ENCODE results near the gene CD247. TPM values are rescaled to one million over a fixed set of nuclear protein-coding genes. Genes with fewer than 3 reads are reported as not detected.

The CD247 gene
- total and polyA plus RNA-seq, 9 of the 15 experiments (the other 6 are each of a cell fraction or from before 2014, with no cell fraction given): 0.08 to 0.42 (median 0.28) TPM; not detected in 5

GRCh38 chr1:167546935-167547334 is 28.6 kb upstream of the CD247 start:
- whole genome bisulfite sequencing (ENCODE audit: insufficient coverage, low coverage, missing lambda C conversion rate): 44% methylated on average over 1 of the region's 1 CpG
- no TSS peak for BruUV-seq (replicated peaks)
- Histone ChIP-seq H3K9ac (ENCODE audit: insufficient read depth in 1 of 2, low read depth in 2 of 2, low read length in 2 of 2) (no peak overlapping the region), H3K36me3 (ENCODE audit: control insufficient read depth, insufficient read depth, low read length) (peaks cover 72% of the 10 kb centered on the region), H3K79me2 (ENCODE audit: control insufficient read depth, insufficient read depth, low read length) (peaks cover 50% of the 10 kb centered on the region), H3K27ac (ENCODE audit: extremely low read depth, low read depth, low read length) (0 out of 3 replicates have a peak overlapping the region, but pooled peaks have one; percentile 4), H3K4me3 (no peak overlapping the region), H4K20me1 (replicated peaks; ENCODE audit: control insufficient read depth, insufficient read depth, low read length) (no peaks in the 10 kb centered on the region), H3K4me1 (replicated peaks in 1 of 2; ENCODE audit: control insufficient read depth in 2 of 2, insufficient read depth in 2 of 2, low read length in 2 of 2) (peaks cover 31 to 63% of the 10 kb centered on the region in 2 experiments), H2AFZ (ENCODE audit: low read depth, low read length) (no peak overlapping the region), H3K4me2 (ENCODE audit: insufficient read depth, low read length) (no peak overlapping the region), H3K27me3 (ENCODE audit: control insufficient read depth in 2 of 2, insufficient read depth in 2 of 2, low read length in 2 of 2) (no peaks in the 10 kb centered on the region), H3K9me3 (replicated peaks; ENCODE audit: control insufficient read depth, insufficient read depth, low read depth, low read length) (no peaks in the 10 kb centered on the region), H3K9me1 (ENCODE audit: control insufficient read depth, insufficient read depth, low read length) (no peaks in the 10 kb centered on the region)
- no peak for ATAC-seq
- POLR2A ChIA-PET: interaction anchor here (0.6 kb wide), 1 partner anchor 9 kb away, joined by 3 read pairs; no protein-coding TSS in a partner anchor
- CTCF ChIA-PET (ENCODE audit: low intra/inter-chr PET ratio): no interaction called here
- intact Hi-C loops (cut with micrococcal nuclease) (loop anchor here (5.0 kb wide), 1 partner anchor 325 kb away; the partner anchor contains the start of gene POU2F1), in situ Hi-C loops (cut with MboI) (no loop called here)
- no peak for FAIRE-seq
- DNase-seq (ENCODE audit: extremely low read depth in 1 of 4, low spot score in 3 of 4): peak in 1 of 4 experiments; percentile 10
- TF ChIP-seq FOXP1 (CRISPR knock-in tag; IDR thresholded peaks at IDR 0.05) (no peak), MYC (IDR thresholded peaks at IDR 0.05; ENCODE audit: low read depth, low read length) (no peak), MYC (CRISPR knock-in tag; IDR thresholded peaks at IDR 0.05; ENCODE audit: borderline replicate concordance, low read depth) (no peak), WHSC1 (IDR thresholded peaks at IDR 0.05; ENCODE audit: low read length) (peak; percentile 72), PHF21A (IDR thresholded peaks at IDR 0.05; ENCODE audit: borderline replicate concordance, low read depth) (no peak), KDM1A (IDR thresholded peaks at IDR 0.05) (0 out of 4 replicates have a peak, but pooled peaks of 1 of the 2 experiments have one; percentile 7), MTA2 (IDR thresholded peaks at IDR 0.05; ENCODE audit: low read depth) (no peak), PKNOX1 (IDR thresholded peaks at IDR 0.05) (peak; percentile 69), GTF2E2 (tag; IDR thresholded peaks at IDR 0.05) (0 out of 2 replicates have a peak, but pooled peaks have one; percentile 46), MCM3 (IDR thresholded peaks at IDR 0.05) (no peak), MEIS2 (IDR thresholded peaks at IDR 0.05; ENCODE audit: partially characterized antibody) (peak; percentile 57), NR2C1 (IDR thresholded peaks at IDR 0.05) (no peak), NR2C1 (tag; IDR thresholded peaks at IDR 0.05) (0 out of 2 replicates have a peak, but pooled peaks have one; percentile 6), ZNF592 (IDR thresholded peaks at IDR 0.05) (peak; percentile 18; the same call in 1 of the 2 replicates), PBX2 (CRISPR knock-in tag; IDR thresholded peaks at IDR 0.05; ENCODE audit: low read depth) (no peak), PBX2 (tag; conservative IDR thresholded peaks at IDR 0.05; ENCODE audit: low read depth) (peak; percentile 61)
